Measurements from ENCODE around the gene PDLIM3.

- TF ChIP-seq CTCF (IDR thresholded peaks at IDR 0.05; ENCODE audit: insufficient read depth, low read length), result no peak
- TF ChIP-seq SPI1 (IDR thresholded peaks at IDR 0.05; ENCODE audit: borderline replicate concordance, low read depth), result no peak
Measured at GRCh38 chr4:185471235-185472102, 63.8 kb downstream of the PDLIM3 start, which contains the start of gene CCDC110.
